ENCODE data around the gene PLEKHG4. TPM values are rescaled to one million over a fixed set of nuclear protein-coding genes. Genes with fewer than 3 reads are reported as not detected.

The PLEKHG4 gene
- total RNA-seq, 1 donor from 2014 or later, result 20.9 TPM

DNA sequence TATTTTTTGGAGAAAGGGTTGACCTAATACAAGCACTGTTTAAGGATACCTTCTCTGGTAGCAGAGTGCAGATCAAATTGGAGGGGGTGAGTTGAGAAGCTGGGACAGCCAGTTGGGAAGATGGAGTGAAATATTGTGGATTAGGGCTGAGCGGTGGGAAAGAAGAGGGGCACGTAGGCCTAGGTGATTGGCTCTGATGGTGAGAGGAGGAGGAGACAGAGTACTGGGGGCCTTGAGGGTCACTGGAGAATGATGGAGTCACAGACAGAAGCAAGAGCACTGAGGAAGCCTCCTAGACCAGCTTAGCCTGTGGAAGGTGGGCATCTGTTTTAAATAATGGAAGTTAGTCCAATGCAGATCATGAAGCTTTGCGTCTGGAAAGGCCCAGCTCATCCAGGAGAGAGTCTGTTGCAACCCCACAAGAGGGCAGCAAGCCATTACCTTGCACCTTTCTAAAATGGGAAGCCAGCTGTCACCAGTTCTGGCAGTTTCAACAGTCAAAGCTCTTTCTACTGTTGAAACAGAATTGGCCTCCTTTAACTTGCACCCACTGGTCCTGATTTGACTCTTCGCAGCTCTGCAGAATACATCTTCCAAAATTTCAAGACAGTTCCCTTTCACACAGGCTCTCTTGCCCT, 18.8 kb upstream of the PLEKHG4 start:
- DNase-seq (ENCODE audit: low spot score), result peak; percentile 58

DNA sequence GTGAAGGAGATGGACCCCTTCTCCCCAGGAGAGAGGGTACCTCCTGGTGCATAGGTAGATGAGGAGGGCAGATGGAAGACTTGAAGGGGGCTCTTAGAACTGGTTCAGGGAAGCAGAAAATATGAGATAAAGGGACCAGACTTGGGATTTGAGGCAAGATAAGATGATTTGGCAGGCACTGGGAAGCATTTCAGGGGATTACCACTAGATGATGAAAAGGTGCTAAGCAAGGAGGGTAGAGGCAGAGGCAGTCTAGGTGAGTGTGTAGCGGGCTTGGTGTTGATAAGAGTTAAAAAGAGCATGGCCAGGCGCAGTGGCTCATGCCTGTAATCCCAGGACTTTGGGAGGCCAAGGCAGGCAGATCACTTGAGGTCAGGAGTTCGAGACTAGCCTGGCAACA, 16.1 kb upstream of the PLEKHG4 start:
- no peak for DNase-seq (ENCODE audit: low spot score)

DNA sequence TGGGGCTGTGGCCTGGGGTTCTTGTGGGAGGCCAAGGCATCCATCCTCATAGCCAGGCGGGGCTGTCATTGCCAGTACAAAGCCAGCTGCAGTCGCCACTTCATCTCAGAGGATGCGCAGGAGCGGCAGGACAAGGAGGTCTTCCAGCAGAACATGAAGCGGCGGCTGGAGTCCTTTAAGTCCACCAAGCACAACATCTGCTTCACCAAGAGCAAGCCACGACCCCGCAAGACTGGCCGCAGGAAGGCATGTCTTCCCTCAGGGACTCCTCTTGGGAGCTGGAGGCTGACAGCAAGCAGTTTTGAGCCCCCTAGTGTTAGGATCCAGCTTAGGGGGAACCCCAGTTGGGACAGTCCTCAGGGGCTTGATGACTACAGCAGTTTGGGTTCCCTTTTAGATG, 15.1 kb upstream of the PLEKHG4 start:
- DNase-seq (ENCODE audit: low spot score), result no peak

DNA sequence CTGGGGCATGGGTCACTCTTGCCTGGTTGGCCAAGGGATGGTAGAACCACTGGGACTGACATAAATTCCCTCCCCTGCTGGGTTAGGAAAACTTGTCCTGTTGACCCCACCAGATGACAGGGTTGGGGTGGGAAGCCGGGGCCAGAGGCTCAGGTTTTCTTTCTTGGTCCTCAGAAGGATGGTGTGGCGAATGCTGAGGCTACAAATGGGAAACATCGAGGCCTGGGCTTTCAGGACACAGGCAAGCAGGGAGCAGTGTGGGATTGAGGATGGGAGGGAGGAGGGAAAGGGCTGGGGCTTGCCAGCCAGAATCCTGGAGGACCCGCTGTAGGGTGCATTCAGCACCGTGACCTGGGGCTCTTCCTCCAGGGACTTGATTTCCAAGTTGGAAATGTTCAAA, 14.5 kb upstream of the PLEKHG4 start:
- no peak for DNase-seq (ENCODE audit: low spot score)

DNA sequence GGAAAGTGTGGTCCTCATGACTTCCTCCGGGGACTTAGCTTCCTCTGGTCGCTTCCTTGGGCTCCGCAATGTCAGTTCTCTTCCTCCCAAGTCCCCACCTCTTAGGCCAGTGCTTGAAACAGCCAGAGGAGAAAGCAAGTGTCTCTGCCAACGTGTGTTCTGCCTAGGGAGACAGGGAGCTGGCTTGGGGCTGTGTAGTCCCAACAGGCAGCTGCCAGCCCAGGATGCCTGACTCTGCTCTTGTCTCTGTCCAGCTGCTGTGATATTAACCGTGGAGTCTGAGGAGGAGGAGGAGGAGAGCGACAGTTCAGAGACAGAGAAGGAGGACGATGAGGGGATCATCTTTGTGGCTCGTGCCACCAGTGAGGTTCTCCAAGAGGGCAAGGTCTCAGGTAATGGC, 13.5 kb upstream of the PLEKHG4 start:
- DNase-seq (ENCODE audit: low spot score), result no peak

DNA sequence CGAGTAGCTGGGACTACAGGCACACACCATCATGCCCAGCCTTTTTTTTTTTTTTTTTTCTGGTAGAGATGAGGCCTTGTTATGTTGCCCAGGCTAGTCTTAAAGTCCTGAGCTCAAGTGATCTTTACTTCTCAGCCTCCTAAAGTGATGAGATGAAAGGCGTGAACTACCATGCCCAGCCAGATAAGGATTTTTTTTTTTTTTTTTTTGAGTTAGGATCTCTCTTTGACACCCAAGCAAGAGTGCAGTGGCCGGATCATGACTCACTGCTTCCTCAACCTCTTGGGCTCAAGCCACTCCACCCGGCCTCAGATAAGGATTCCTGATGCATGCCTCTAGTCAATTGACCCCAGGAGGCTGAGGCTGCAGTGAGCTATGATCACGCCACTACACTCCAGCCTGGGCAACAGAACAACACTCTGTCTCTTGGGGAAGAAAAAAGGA, 11.2 kb upstream of the PLEKHG4 start:
- DNase-seq (ENCODE audit: low spot score), result peak; percentile 92

DNA sequence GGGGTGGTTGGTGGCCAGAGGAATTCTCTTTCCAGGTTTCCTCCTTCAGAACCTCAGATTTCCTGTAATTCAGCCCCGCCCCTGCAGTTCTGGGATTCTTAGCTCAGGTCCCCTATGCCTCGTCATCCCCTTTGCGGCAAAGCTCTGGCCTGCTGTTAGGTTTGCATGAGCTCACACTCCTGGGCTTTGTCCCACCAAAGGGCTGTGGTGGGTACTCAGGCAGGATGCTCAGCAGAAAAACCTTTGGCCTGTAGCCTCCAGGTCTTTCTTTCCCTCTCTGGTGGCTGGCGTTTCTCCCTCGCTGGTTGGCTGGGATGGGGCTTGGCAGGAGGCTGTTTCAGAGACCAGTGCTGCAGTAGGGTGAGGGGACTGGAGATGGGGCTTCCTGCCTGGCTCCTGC, 9.6 kb upstream of the PLEKHG4 start:
- peak; percentile 59 for DNase-seq (ENCODE audit: low spot score)

DNA sequence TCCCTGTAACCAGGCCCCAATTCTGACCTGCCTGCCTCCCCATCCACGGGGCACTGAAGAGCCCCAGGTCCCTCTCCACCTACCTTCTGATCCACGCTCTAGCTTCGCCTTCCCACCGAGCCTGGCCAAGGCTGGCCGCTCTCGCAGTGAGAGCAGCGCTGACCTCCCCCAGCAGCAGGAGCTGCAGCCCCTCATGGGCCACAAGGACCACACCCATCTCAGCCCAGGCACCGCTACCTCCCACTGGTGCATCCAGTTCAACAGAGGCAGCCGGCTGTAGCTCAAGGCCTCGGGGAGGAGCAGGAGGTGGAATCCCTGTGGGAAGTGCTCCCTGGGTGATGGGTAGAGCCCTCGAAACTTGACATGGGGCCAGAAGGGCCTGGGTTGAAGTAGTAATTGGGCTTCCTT, 8.4 kb upstream of the PLEKHG4 start:
- no peak for DNase-seq (ENCODE audit: low spot score)

DNA sequence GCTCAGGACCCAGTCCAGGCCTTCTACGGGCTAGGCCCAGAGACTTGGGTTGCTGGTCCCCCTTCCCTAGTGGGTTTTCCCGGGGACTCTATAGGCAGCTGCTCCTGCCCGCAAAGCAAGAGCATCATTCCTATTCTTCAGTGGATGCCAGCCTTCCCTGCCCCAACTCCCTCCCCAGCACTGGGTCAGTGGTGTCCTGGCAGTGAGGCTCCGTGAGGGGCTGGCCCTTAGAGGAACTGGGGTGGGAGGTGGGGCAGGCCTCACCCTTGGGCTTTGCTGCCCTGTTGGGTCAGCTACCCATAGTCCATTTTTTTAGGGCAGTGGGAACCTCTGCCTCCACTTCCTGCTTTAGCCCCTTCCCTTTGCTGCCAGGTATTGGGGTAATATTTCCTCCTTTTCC, 7.9 kb upstream of the PLEKHG4 start:
- DNase-seq (ENCODE audit: low spot score), result no peak

DNA sequence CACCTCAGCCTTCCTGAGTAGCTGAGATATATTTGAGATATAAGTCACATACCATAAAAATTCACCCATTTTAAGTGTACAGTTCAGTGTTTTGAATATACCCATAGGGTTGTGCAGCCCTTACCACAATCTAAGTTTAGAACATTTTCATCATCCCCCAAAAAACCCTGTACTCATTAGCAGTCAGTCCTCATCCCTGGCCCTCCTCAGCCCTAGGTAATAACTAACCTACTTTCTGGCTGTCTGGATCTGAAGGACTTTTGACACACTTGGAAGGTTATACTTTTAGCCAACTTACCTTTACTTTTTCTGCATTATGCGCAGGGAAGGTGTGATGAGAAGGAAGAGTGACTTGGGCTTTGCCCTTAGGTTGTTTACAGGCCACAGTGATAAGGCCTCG, 4.0 kb upstream of the PLEKHG4 start:
- no peak for DNase-seq (ENCODE audit: low spot score)

DNA sequence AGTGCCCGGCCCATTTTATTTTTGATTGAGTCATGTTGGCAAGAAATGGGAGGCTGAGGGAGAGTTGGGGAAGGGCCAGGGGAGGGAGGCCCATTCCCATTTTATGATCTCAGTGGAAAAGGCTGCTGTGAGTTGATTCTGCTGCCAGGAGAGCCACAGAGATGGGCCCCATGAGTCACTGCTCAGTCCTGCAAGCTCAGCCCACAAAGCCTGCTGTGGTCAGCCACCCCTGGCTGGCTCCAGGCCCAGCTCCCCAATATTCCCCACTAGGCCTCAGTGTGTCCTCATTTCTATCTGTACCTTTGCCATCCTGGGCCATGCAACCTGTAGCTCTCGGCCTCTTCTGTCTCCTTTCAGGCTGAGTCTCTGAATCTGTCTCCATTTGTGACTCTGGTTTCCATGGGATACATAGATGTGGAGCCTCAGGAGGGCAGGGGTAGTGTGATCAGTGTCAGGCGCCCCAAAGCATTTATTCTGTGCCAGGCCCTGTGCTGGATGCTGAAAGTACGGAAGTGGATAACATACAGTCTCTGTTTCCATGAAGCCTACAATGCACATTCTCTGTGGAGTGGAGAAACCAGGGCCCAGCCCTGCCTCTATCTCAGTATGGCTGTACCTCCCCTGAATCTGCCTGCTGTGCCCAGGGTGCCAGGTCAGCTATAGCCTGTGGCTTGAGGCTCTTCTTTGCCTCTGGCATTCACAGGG, 1.9 kb upstream of the PLEKHG4 start:
- peak; percentile 96 for DNase-seq (ENCODE audit: low spot score)

DNA sequence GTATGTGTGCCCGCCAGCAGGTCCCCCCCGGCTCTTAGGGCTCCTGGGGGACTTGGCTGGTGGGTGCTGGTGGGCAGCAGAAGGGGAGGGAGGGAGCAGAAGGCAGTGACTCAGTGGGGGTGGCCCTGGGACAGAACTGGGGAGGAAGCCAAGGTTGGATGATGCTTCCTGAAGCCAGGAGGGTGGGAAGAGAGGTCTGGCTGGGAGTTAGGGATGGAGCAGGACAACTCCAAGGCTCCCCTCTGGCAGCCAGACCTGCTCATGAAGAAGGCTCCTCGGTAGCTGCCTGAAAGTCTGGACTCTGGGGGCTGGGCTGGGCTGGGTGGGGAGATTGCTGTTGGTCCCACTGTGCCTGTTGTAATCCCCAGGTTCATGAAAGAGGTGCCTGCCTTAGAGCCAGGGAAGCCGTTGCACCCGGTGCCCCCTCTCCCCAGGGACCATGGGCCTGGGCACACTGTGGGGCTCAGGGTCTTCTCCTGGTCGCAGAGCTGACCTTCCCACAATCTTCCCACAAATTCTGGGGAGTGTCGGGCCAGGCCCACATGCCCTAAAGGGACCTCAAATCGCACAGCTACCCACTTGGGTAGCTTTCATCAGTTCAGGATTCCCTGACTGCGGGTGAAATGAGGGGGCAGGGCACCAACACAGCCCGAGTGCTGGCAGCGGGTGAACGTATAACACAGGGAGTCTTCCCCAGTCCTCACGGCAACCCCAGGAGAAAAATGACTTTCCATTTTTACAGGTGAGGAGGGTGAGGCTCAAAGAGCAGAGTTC, 1.1 kb upstream of the PLEKHG4 start:
- DNase-seq (ENCODE audit: low spot score), result peak; percentile 84

DNA sequence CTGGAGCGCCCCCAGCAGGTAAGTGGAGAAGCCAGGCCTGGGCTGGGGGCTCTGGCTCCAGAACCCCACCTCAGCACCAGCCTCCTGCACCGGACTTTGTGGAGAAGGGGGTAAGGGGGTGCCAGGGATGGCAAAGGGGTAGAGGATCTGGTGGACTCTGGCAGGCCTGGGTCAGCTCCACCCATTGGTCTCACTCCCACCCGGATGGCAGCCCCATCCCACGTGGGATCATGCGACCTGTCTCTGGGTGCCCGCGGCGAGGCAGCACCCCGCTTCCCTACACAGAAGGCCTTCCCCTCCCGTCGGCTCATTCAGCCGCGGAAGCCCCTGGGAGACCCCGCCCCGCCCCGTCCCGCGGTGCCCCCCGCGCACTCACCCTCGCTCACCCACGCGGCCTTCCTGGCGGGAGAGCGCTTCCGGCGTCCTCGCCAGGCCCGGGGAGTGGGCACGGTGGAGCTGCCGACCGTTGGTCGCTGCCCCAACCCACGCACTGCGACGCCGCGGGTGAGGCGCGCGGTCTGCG, 498 bp upstream of the PLEKHG4 start:
- DNase-seq (ENCODE audit: low spot score), result peak; percentile 40

DNA sequence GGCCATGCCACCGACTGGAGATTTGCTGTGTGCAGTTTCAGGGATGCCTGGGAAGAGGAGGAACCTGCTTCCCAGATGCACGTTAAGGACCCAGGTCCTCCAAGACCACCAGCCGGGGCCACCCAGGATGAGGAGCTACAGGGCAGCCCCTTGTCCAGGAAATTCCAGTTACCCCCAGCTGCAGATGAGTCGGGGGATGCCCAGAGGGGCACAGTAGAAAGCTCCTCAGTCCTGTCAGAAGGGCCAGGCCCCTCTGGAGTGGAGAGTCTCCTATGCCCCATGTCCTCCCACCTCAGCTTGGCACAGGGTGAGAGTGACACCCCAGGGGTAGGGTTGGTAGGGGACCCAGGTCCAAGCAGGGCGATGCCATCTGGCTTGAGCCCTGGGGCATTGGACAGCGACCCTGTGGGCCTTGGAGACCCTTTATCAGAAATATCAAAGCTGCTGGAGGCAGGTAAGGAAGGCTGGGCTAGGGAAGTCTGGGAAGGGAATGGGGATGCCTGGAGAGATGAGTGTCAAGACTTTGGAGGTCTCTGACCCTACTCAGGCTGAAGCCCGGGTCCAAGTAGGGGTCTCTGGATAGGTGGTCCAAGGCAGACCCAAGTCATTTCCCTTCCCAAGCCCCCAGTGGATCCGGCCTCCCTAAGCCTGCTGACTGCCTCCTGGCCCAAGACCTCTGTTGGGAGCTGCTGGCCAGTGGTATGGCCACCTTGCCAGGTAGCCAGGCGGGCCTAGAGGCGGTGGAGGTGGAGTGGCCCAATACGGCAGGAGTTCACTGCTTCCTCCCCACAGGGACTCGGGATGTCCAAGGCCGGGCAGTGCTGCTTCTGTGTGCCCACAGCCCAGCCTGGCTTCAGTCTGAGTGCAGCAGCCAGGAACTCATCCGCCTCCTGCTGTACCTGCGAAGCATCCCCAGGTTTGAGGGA, 1.0 kb downstream of the PLEKHG4 start:
- DNase-seq (ENCODE audit: low spot score), result no peak

DNA sequence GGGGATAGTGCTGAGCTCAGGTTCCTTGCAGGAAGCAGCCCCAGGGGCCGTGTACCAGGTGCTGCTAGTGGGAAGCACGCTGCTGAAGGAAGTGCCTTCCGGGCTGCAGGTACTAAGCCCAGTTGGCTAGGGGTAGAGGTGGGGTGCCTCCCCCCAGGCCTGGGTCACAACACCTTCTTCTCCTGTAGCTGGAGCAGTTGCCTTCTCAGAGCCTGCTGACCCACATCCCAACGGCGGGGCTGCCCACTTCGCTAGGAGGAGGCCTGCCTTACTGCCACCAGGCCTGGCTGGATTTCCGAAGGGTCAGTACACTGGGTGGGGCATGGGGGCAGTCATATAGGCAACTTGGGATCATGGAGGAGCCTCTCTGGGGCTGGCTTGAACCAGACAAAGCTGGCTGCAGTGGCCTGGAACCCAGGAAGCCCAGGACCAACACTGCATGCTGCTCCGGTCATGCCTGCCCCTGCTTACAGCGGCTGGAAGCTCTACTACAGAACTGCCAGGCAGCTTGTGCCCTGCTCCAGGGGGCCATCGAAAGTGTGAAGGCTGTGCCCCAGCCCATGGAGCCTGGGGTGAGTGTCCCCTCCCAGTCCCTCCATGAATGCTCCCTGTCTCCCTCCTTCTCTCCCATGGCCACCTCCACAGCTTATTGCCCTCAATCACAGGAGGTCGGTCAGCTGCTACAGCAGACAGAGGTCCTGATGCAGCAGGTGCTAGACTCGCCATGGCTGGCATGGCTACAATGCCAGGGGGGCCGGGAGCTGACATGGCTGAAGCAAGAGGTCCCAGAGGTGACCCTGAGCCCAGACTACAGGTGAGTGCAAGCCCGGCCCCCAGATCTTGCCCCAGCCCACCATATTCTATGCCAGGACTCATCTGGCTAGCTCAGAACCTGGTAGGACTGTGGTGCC, 2.5 kb downstream of the PLEKHG4 start:
- no peak for DNase-seq (ENCODE audit: low spot score)

DNA sequence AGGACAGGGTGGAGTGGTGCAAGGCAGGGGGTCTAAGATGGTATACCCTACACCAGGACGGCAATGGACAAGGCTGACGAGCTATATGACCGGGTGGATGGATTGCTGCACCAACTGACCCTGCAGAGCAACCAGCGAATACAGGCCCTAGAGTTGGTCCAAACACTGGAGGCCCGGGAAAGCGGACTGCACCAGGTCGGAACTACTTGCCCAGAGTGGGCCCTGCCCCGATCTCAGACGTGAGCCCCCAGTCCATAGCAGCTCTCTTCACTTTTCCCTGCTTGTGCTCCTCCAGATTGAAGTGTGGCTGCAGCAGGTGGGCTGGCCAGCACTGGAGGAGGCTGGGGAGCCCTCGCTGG, 3.1 kb downstream of the PLEKHG4 start:
- no peak for DNase-seq (ENCODE audit: low spot score)

DNA sequence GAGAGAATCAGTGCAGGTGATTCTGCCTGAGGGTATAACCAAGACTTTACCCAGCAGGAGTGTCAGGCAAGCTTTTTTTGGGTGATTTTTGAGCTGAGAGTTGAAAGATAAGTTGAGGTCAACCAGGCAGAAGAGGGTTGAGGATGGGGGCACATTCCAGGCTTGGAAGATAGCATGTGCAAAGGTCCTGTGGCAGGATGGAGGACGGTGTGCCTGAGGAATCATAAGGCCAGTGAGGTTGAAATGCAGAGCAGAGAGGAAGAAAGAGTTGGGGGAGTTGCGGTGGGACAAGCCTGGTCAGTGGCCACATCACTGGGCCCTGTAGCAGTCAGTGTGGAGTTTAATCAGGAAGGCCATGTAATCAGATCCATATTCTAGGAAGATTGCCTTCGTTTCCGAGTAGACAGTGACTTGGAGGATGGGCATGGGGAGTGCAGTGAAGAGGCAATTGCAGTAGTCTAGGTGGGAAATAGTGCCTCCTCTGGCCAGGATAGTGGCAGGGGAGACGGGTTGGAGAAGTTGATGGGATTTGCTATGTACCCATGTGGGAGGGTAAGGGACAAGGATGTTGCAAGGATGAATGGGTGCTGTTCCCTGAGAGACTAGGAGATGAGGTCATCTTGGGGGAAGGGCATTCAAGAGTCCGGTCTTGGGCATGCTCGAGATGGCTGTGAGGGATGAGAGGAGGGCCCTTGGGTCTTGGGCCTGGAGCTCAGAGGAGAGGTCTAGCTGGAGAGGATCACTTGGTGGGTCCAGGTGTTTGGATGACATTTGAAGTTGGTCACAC, 3.9 kb downstream of the PLEKHG4 start:
- no peak for DNase-seq (ENCODE audit: low spot score)

DNA sequence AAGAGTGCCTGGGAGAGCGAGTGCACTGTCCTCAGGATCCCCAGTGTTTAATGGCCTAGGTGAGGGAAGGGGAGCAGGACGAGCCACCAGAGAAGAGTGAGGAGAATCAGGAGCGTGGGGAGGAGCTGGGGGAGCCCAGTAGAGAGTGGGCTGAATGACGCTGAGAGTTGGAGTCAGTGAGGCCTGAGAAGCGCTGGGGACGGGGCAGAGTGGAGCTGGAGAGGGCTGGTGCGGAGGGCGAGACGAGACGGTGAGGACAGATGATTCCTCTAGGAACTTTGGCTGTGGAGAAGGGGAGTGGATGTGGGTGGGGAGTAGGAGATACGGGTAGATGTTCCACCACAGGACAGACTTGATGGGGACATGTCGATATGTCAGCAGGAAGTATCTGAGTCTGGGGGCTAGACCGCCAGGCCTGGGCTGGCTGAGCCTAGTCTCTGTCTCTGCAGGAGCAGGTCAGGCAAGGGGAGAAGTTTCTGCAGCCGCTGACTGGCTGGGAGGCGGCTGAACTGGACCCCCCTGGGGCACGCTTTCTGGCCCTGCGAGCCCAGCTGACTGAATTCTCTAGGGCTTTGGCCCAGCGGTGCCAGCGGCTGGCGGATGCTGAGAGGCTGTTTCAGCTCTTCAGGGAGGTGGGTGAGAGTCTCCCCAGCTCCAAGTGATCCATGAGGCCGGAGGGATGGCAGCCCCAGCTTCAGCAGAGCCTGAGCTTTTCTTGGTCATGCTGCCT, 4.7 kb downstream of the PLEKHG4 start:
- DNase-seq (ENCODE audit: low spot score), result no peak

Measured in umbilical cord (tissue), 2 donors.